ENCODE data around the gene MPZL3. TPM values are rescaled to one million over a fixed set of nuclear protein-coding genes. Genes with fewer than 3 reads are reported as not detected.

The MPZL3 gene
- total and polyA plus RNA-seq, 4 experiments from 2014 or later, result 12.3 to 32.0 (median 21.3) TPM

DNA sequence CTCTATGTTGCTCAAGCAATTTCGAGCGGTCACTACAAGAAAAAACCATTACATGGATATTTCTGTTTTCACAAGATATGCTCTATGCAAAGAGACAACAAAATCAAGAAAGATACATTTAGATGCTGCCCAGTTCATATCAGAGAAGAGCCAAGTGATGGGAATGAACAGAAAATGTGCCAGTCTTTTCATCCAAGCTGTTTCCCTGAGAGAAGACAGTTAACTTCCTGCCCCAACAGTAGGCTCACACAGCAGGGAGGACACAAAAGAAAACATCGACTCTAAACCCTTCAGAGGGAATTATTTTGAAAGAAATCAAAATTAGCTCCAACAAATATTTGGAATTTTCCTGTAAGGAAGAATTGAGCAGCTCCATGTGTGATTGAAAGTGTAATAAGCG lies 39.0 kb downstream of the MPZL3 start:
- no peak for DNase-seq
- H3K27ac Mint-ChIP-seq, result peak overlapping the region in 3 of 7 donors; percentile 73 to 93 (median 79)
- POLR2A ChIA-PET (ENCODE audit: partially characterized antibody), result interaction anchor here (0.9 to 9.3 kb wide), 5 partner anchors 9 to 39 kb away, joined by 3 to 83 read pairs (median 10); partner anchors contain the start of genes JAML and MPZL3
- no peaks in the 10 kb centered on the region for H3K27me3 Mint-ChIP-seq
- H3K36me3 Mint-ChIP-seq, result peaks cover 47 to 49% of the 10 kb centered on the region in 2 donors
- Histone ChIP-seq H3K27me3 (ENCODE audit: insufficient read depth, low read length) (no peaks in the 10 kb centered on the region), H3K9me3 (ENCODE audit: control insufficient read depth in 1 of 2, low read length in 2 of 2) (no peaks in the 10 kb centered on the region), H3K4me3 (ENCODE audit: low read length in 2 of 2) (no peak overlapping the region), H3K4me1 (ENCODE audit: insufficient read depth, low read length) (peaks cover 53% of the 10 kb centered on the region), H3K27ac (ENCODE audit: low read depth, low read length) (no peak overlapping the region), H3K36me3 (ENCODE audit: insufficient read depth, low read length) (peaks cover 21% of the 10 kb centered on the region)
- H3K4me1 Mint-ChIP-seq, result peaks cover 41 to 79% (median 61%) of the 10 kb centered on the region in 4 donors
- intact Hi-C loops (cut with micrococcal nuclease), result no loop called here
- H3K4me3 Mint-ChIP-seq, result peak overlapping the region in 4 of 8 donors; percentile 8 to 91 (median 37)
- peaks cover 0 to 2% (median 0%) of the 10 kb centered on the region in 8 donors for H3K9me3 Mint-ChIP-seq
- CTCF ChIA-PET (ENCODE audit: partially characterized antibody), result interaction anchor here (1.0 to 5.1 kb wide), 6 partner anchors 11 to 146 kb away, joined by 3 to 51 read pairs (median 6); partner anchors contain the start of genes MPZL3 and UBE4A

- DNase-seq, result no peak
- ChIA-PET CTCF (ENCODE audit: partially characterized antibody) (interaction anchor here (1.8 to 5.1 kb wide), 3 partner anchors 9 to 34 kb away, joined by 4 to 51 read pairs (median 4); no protein-coding TSS in a partner anchor), POLR2A (ENCODE audit: partially characterized antibody) (interaction anchor here (0.9 to 9.3 kb wide), 4 partner anchors 9 to 39 kb away, joined by 3 to 83 read pairs (median 40); partner anchors contain the start of genes JAML and MPZL3)
- Mint-ChIP-seq H3K27ac (peak overlapping the region in 4 of 7 donors; percentile 73 to 93 (median 78)), H3K36me3 (peaks cover 52 to 53% of the 10 kb centered on the region in 2 donors), H3K27me3 (no peaks in the 10 kb centered on the region), H3K9me3 (peaks cover 0 to 2% (median 0%) of the 10 kb centered on the region in 8 donors), H3K4me1 (peaks cover 44 to 75% (median 60%) of the 10 kb centered on the region in 4 donors), H3K4me3 (no peak overlapping the region)
- H3K9me3 ChIP-seq (ENCODE audit: control insufficient read depth in 1 of 2, low read length in 2 of 2), result no peaks in the 10 kb centered on the region
- H3K36me3 ChIP-seq (ENCODE audit: insufficient read depth, low read length), result peaks cover 21% of the 10 kb centered on the region
- no peaks in the 10 kb centered on the region for H3K27me3 ChIP-seq (ENCODE audit: insufficient read depth, low read length)
- H3K27ac ChIP-seq (ENCODE audit: low read depth, low read length), result no peak overlapping the region
- intact Hi-C loops (cut with micrococcal nuclease), result no loop called here
- no peak overlapping the region for H3K4me3 ChIP-seq (ENCODE audit: low read length in 2 of 2)
- H3K4me1 ChIP-seq (ENCODE audit: insufficient read depth, low read length), result peaks cover 49% of the 10 kb centered on the region
These were observed 39.4 kb downstream of the MPZL3 start for GRCh38 chr11:118212781-118213191.

GRCh38 chr11:118212131-118212725 lies 39.9 kb downstream of the MPZL3 start:
- H3K9me3 ChIP-seq (ENCODE audit: control insufficient read depth in 1 of 2, low read length in 2 of 2), result no peaks in the 10 kb centered on the region
- ChIA-PET CTCF (ENCODE audit: partially characterized antibody) (interaction anchor here (1.3 to 5.2 kb wide), 6 partner anchors 10 to 276 kb away, joined by 3 to 51 read pairs (median 5); no protein-coding TSS in a partner anchor), POLR2A (ENCODE audit: partially characterized antibody) (interaction anchor here (1.3 to 9.3 kb wide), 5 partner anchors 8 to 83 kb away, joined by 3 to 83 read pairs (median 10); partner anchors contain the start of genes JAML and MPZL3)
- Mint-ChIP-seq H3K4me1 (peaks cover 42 to 70% (median 56%) of the 10 kb centered on the region in 4 donors), H3K9me3 (peaks cover 0 to 2% (median 0%) of the 10 kb centered on the region in 8 donors), H3K27ac (peak overlapping the region in 5 of 7 donors; percentile 9 to 93 (median 77)), H3K27me3 (no peaks in the 10 kb centered on the region), H3K36me3 (peaks cover 55 to 56% of the 10 kb centered on the region in 2 donors), H3K4me3 (no peak overlapping the region)
- H3K4me1 ChIP-seq (ENCODE audit: insufficient read depth, low read length), result peaks cover 44% of the 10 kb centered on the region
- no peaks in the 10 kb centered on the region for H3K27me3 ChIP-seq (ENCODE audit: insufficient read depth, low read length)
- no peak overlapping the region for H3K27ac ChIP-seq (ENCODE audit: low read depth, low read length)
- no peak overlapping the region for H3K4me3 ChIP-seq (ENCODE audit: low read length in 2 of 2)
- peaks cover 21% of the 10 kb centered on the region for H3K36me3 ChIP-seq (ENCODE audit: insufficient read depth, low read length)
- no peak for DNase-seq
- intact Hi-C loops (cut with micrococcal nuclease), result no loop called here

DNA sequence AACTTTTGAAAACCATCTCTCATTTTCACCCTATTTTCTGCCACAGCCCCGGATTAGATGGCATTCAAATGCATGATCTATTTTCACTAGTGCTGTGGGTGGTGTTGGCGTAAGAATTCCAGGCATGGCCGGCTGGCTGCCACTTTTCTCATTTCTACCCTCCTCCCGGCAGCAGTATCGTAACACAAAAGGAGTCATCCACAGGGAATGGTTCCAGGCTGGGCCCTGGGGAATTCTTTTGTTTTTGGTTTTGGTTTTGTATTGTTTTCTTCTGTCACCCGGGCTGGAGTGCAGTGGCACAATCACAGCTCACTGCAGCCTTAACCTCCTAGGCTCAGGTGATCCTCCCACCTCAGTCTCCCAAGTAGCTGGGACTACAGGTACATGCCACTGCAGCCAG lies 41.2 kb downstream of the MPZL3 start:
- H3K36me3 ChIP-seq (ENCODE audit: insufficient read depth, low read length), result peaks cover 21% of the 10 kb centered on the region
- no peaks in the 10 kb centered on the region for H3K9me3 ChIP-seq (ENCODE audit: control insufficient read depth in 1 of 2, low read length in 2 of 2)
- H3K4me1 ChIP-seq (ENCODE audit: insufficient read depth, low read length), result peaks cover 44% of the 10 kb centered on the region
- peaks cover 44 to 57% (median 51%) of the 10 kb centered on the region in 4 donors for H3K4me1 Mint-ChIP-seq
- no peak overlapping the region for H3K27ac ChIP-seq (ENCODE audit: low read depth, low read length)
- peaks cover 0 to 2% (median 0%) of the 10 kb centered on the region in 8 donors for H3K9me3 Mint-ChIP-seq
- H3K27me3 Mint-ChIP-seq, result no peaks in the 10 kb centered on the region
- CTCF ChIA-PET (ENCODE audit: partially characterized antibody), result interaction anchor here (0.8 to 5.2 kb wide), 6 partner anchors 9 to 278 kb away, joined by 3 to 39 read pairs (median 4); no protein-coding TSS in a partner anchor
- DNase-seq, result no peak
- no peak overlapping the region for H3K4me3 ChIP-seq (ENCODE audit: low read length in 2 of 2)
- no peak overlapping the region for H3K4me3 Mint-ChIP-seq
- intact Hi-C loops (cut with micrococcal nuclease), result no loop called here
- H3K27me3 ChIP-seq (ENCODE audit: insufficient read depth, low read length), result no peaks in the 10 kb centered on the region
- H3K36me3 Mint-ChIP-seq, result peaks cover 55 to 66% of the 10 kb centered on the region in 2 donors
- POLR2A ChIA-PET (ENCODE audit: partially characterized antibody), result interaction anchor here (1.3 to 9.3 kb wide), 4 partner anchors 7 to 85 kb away, joined by 3 to 83 read pairs (median 38); partner anchors contain the start of gene JAML
- H3K27ac Mint-ChIP-seq, result peak overlapping the region in 2 of 7 donors; percentile 19 to 68

DNA sequence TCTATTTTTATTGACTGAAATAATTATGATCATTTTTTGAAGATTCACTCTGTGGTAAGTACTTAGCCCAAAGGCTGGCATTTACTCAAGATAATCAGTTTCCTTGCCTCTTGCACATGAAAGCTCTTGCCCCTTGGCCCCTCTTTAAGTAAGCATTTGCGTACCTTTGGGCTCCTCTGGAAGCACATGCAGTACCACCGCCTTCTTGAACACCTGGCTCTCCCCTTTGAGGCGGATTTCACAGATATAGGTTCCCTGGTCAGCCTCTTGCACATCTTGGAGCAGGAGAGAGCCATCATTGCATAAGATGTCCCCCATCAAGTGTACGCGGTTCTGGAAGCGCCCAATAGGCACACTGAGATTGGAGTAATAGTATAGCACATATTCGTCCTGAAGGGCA lies 41.8 kb downstream of the MPZL3 start:
- peak overlapping the region in 5 of 7 donors; percentile 0 to 75 (median 47) for H3K27ac Mint-ChIP-seq
- no peak for DNase-seq
- H3K4me1 ChIP-seq (ENCODE audit: insufficient read depth, low read length), result peaks cover 44% of the 10 kb centered on the region

GRCh38 chr11:118209033-118209432 lies 43.1 kb downstream of the MPZL3 start:
- H3K27ac ChIP-seq (ENCODE audit: low read depth, low read length), result no peak overlapping the region
- H3K4me1 ChIP-seq (ENCODE audit: insufficient read depth, low read length), result peaks cover 43% of the 10 kb centered on the region
- ChIA-PET POLR2A (ENCODE audit: partially characterized antibody) (interaction anchor here (0.6 to 2.8 kb wide), 5 partner anchors 16 to 189 kb away, joined by 3 to 19 read pairs (median 6); partner anchors contain the start of genes JAML and MPZL3), CTCF (ENCODE audit: partially characterized antibody) (interaction anchor here (1.0 to 5.2 kb wide), 3 partner anchors 10 to 16 kb away, joined by 4 to 39 read pairs (median 5); partner anchors contain the start of gene JAML)
- H3K9me3 ChIP-seq (ENCODE audit: control insufficient read depth in 1 of 2, low read length in 2 of 2), result no peaks in the 10 kb centered on the region
- no peak for DNase-seq
- Mint-ChIP-seq H3K4me3 (no peak overlapping the region), H3K27me3 (no peaks in the 10 kb centered on the region), H3K4me1 (peaks cover 30 to 48% (median 38%) of the 10 kb centered on the region in 4 donors), H3K9me3 (peaks cover 0 to 2% (median 0%) of the 10 kb centered on the region in 8 donors), H3K27ac (peak overlapping the region in 4 of 7 donors; percentile 48 to 84 (median 64)), H3K36me3 (peaks cover 55 to 71% of the 10 kb centered on the region in 2 donors)
- H3K4me3 ChIP-seq (ENCODE audit: low read length in 2 of 2), result no peak overlapping the region
- H3K36me3 ChIP-seq (ENCODE audit: insufficient read depth, low read length), result peaks cover 27% of the 10 kb centered on the region
- H3K27me3 ChIP-seq (ENCODE audit: insufficient read depth, low read length), result no peaks in the 10 kb centered on the region
- intact Hi-C loops (cut with micrococcal nuclease), result loop anchor here (2.0 kb wide), 1 partner anchor 16 kb away; the partner anchor contains the start of gene JAML

More for the DNA sequence above, 41.8 kb downstream of the MPZL3 start:
- no peaks in the 10 kb centered on the region for H3K27me3 ChIP-seq (ENCODE audit: insufficient read depth, low read length)
- H3K27ac ChIP-seq (ENCODE audit: low read depth, low read length), result no peak overlapping the region
- Mint-ChIP-seq H3K4me3 (no peak overlapping the region), H3K9me3 (peaks cover 0 to 2% (median 0%) of the 10 kb centered on the region in 8 donors), H3K4me1 (peaks cover 43 to 55% (median 49%) of the 10 kb centered on the region in 4 donors), H3K27me3 (no peaks in the 10 kb centered on the region), H3K36me3 (peaks cover 55 to 71% of the 10 kb centered on the region in 2 donors)
- H3K9me3 ChIP-seq (ENCODE audit: control insufficient read depth in 1 of 2, low read length in 2 of 2), result no peaks in the 10 kb centered on the region
- intact Hi-C loops (cut with micrococcal nuclease), result no loop called here
- peaks cover 26% of the 10 kb centered on the region for H3K36me3 ChIP-seq (ENCODE audit: insufficient read depth, low read length)
- ChIA-PET POLR2A (ENCODE audit: partially characterized antibody) (interaction anchor here (2.0 to 9.3 kb wide), 3 partner anchors 6 to 32 kb away, joined by 4 to 83 read pairs (median 6); no protein-coding TSS in a partner anchor), CTCF (ENCODE audit: partially characterized antibody) (interaction anchor here (0.8 to 5.2 kb wide), 3 partner anchors 8 to 49 kb away, joined by 3 to 39 read pairs (median 6); no protein-coding TSS in a partner anchor)
- no peak overlapping the region for H3K4me3 ChIP-seq (ENCODE audit: low read length in 2 of 2)

All from CD4-positive, alpha-beta memory T cell (primary cell).